GM21619 (cell line): ENCODE results near the gene VCPKMT.

Source experiments
- ATAC-seq: cut with Tn5 transposase; IDR thresholded peaks from one replicate; pipeline ENCODE4 v1.9.1; 2021; ENCODE audit not compliant: unreplicated experiment

The VCPKMT gene

DNA sequence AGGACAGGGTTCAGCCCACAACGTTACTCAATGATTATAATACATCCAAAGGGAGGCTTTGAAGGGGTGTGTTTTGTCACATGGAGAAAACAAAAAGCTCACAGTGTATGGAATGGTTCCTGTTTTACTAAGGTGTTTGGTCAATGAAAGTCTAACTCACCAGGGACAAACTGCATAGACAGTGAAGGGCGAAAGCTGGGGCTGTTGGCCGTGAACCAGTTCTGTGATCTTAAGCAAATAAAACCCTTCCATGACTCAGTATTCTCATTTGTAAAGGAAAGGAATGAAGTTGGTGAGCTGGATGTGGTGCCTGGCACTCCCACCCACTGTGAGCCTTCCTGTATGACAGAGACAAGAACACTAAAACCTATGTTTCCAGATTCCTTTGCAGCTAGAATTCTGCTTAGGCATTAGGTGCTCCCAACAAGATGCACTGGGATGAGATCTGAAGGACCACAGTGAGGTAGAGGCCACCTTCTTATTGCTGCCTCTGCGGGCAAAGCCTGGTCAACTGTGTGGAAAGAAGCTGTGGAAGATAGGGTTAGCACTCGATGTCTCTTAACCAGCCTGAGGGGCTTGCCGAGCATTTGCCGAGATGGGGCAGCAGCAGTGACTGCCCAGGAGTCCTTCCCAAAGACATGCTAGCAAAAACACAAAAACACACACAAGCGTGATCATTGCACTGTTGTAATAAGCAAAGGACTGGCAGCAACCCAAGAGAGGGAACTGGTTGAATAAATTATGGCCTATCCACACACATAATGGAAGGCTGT lies 48.5 kb downstream of the VCPKMT start:
- ATAC-seq = no peak

DNA sequence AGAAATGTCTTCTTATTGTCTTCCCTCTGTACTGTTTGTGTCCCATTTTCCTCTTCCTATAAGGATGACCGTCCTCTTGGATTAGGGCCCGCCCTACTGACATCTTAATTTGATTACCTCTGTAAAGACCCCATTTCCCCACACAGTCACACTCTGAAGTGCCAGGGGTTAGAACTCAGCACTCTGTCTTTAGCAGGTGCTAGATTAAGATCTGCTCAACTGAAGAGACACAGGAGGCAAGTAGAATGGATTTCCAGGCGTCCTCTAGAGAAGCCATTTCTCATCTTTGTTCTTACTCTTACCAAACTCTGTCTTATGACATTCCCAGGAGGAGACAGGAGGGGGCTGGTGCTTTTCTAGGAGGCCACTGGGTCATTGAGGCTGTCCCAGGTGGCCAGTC lies 50.8 kb downstream of the VCPKMT start:
- no peak for ATAC-seq

- peak; percentile 61 for ATAC-seq
These were observed 51.4 kb downstream of the VCPKMT start for GRCh38 chr14:50064993-50065392.

- ATAC-seq = no peak
These were observed 52.4 kb downstream of the VCPKMT start for GRCh38 chr14:50063876-50064420.

DNA sequence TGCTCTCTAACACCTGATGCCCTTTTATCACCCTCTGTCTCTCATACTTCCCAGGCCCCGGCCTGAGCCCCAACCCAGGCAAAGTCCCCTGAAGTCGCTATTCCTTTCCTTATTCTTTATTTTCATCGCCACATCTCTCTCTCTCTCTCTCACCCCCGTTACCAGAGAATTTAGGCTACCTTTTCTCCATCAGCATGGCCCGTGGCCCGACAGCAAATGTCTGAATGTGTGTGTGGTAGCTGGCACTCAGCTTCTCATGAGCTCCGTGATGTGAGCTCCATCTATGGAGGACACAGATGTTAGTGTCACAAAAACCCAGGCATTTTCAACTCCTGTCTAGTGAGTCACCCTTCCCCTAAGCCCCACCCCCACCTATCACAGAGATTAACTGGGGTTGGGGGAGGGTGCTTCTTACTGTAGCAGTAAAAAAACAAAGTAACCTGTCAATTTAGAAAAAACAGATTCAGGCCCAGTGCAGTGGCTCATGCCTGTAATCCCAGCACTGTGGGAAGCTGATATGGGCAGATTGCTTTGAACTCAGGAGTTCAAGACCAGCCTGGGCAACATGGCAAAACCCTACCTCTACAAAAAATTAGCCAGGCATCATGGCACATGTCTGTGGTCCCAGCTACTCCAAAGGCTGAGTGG lies 53.8 kb downstream of the VCPKMT start:
- peak; percentile 25 for ATAC-seq

GRCh38 chr14:50061664-50062437 lies 54.5 kb downstream of the VCPKMT start:
- peak; percentile 50 for ATAC-seq

- no peak for ATAC-seq
These were observed 55.3 kb downstream of the VCPKMT start for GRCh38 chr14:50060871-50061663.

- ATAC-seq = no peak
These were observed 56.4 kb downstream of the VCPKMT start for GRCh38 chr14:50059763-50060616.
